NCI-H1417 treated with DMSO at 0.1 percent for 48 hours (cell line): Measurements from ENCODE around the gene DIRAS1.
"Not testable (repeated sequence)": the region's sequence is repeated elsewhere in the genome, so short reads cannot be mapped to it uniquely, and the experiment has no call there.

ENCODE experiments used
- DNase-seq: peaks from one replicate; lab custom pipeline; 2025; lab: John Stamatoyannopoulos, UW

DIRAS1 gene

GRCh38 chr19:2726904-2727639 is 5.9 kb upstream of the DIRAS1 start:
- DNase-seq: no peak

GRCh38 chr19:2726160-2726855 is 5.1 kb upstream of the DIRAS1 start:
- no peak for DNase-seq

GRCh38 chr19:2724148-2724557 is 3.0 kb upstream of the DIRAS1 start:
- no peak for DNase-seq

GRCh38 chr19:2723747-2724146 is 2.6 kb upstream of the DIRAS1 start:
- DNase-seq: no peak

GRCh38 chr19:2723345-2723715 is 2.2 kb upstream of the DIRAS1 start:
- DNase-seq: no peak

- no peak for DNase-seq
Observed at GRCh38 chr19:2722541-2723344, 1.6 kb upstream of the DIRAS1 start.

GRCh38 chr19:2721570-2722540 is 683 bp upstream of the DIRAS1 start:
- DNase-seq: no peak

GRCh38 chr19:2719920-2720776 is 1.0 kb downstream of the DIRAS1 start:
- no peak for DNase-seq

- no peak for DNase-seq
Observed at GRCh38 chr19:2719232-2719735, 1.9 kb downstream of the DIRAS1 start.

- no peak for DNase-seq
Observed at GRCh38 chr19:2717638-2718541, 3.3 kb downstream of the DIRAS1 start.

GRCh38 chr19:2716722-2717637 is 4.2 kb downstream of the DIRAS1 start:
- no peak for DNase-seq

- DNase-seq: no peak
Observed at GRCh38 chr19:2716275-2716650, 4.9 kb downstream of the DIRAS1 start.

GRCh38 chr19:2715470-2716274 is 5.5 kb downstream of the DIRAS1 start:
- DNase-seq: no peak

GRCh38 chr19:2714531-2715269 is 6.5 kb downstream of the DIRAS1 start:
- no peak for DNase-seq

GRCh38 chr19:2714102-2714501 is 7.1 kb downstream of the DIRAS1 start:
- not testable (repeated sequence) for DNase-seq

- not testable (repeated sequence) for DNase-seq
Observed at GRCh38 chr19:2713170-2713569, 8.0 kb downstream of the DIRAS1 start.

- no peak for DNase-seq
Observed at GRCh38 chr19:2711875-2712205, 9.3 kb downstream of the DIRAS1 start.
